Astrocyte (in vitro differentiated cells and primary cell): ENCODE data around the gene AFF3. TPM values are rescaled to one million over a fixed set of nuclear protein-coding genes. Genes with fewer than 3 reads are reported as not detected.

ENCODE experiments used
- DNase-seq: peaks from one replicate; pipeline ENCODE4 v3.0.0-alpha.2; 2010; ENCODE audit warnings: low read depth
- FAIRE-seq: peaks from 2 replicates; lab custom pipeline; 2011; peaks lifted over from hg19 to GRCh38; lab: Jason Lieb, UNC
- H2AFZ ChIP-seq: 2 replicates; pipeline ENCODE4 v1.6.0; 2012; ENCODE audit warnings: low read depth, low read length, inconsistent platforms
- H3K27ac ChIP-seq: 2 replicates; pipeline ENCODE4 v1.5.1; 2011; ENCODE audit warnings: low read depth, low read length, inconsistent platforms
- H3K27me3 ChIP-seq: 2 replicates; pipeline ENCODE4 v1.6.0; 2011; ENCODE audit warnings: low read length, inconsistent platforms; ENCODE audit not compliant: insufficient read depth
- H3K36me3 ChIP-seq: 2 replicates; pipeline ENCODE4 v1.5.1; 2011; ENCODE audit warnings: low read length, inconsistent platforms; ENCODE audit not compliant: insufficient read depth
- H3K4me1 ChIP-seq: 2 replicates; pipeline ENCODE4 v1.5.1; 2011; ENCODE audit warnings: low read length, inconsistent platforms; ENCODE audit not compliant: insufficient read depth
- H3K4me2 ChIP-seq: 2 replicates; pipeline ENCODE4 v1.6.0; 2012; ENCODE audit warnings: low read length, inconsistent platforms
- H3K4me3 ChIP-seq: 2 replicates; pipeline ENCODE4 v1.5.1; 2011; ENCODE audit warnings: low read depth, mild to moderate bottlenecking, low read length, inconsistent platforms; ENCODE audit not compliant: insufficient read depth
- H3K79me2 ChIP-seq: 2 replicates; pipeline ENCODE4 v1.6.0; 2012; ENCODE audit warnings: mild to moderate bottlenecking, low read length, inconsistent platforms; ENCODE audit not compliant: insufficient read depth
- H3K9ac ChIP-seq: 2 replicates; pipeline ENCODE4 v1.6.0; 2012; ENCODE audit warnings: mild to moderate bottlenecking, low read length, inconsistent platforms
- H3K9me3 ChIP-seq: 2 replicates; pipeline ENCODE4 v1.5.1; 2012; ENCODE audit warnings: low read depth, mild to moderate bottlenecking, low read length, inconsistent platforms; ENCODE audit not compliant: insufficient read depth
- H4K20me1 ChIP-seq: 2 replicates; pipeline ENCODE4 v1.6.0; 2012; ENCODE audit warnings: low read length, inconsistent platforms; ENCODE audit not compliant: insufficient read depth
- H3K27ac Mint-ChIP-seq: one replicate; pipeline ENCODE4 v1.8.0; 2021; ENCODE audit warnings: mild to moderate bottlenecking, mixed read lengths; ENCODE audit not compliant: unreplicated experiment
- H3K27me3 Mint-ChIP-seq: one replicate; pipeline ENCODE4 v1.8.0; 2021; ENCODE audit warnings: low read depth, mixed read lengths; ENCODE audit not compliant: unreplicated experiment
- H3K36me3 Mint-ChIP-seq: one replicate; pipeline ENCODE4 v1.8.0; 2021; ENCODE audit warnings: low read depth, mixed read lengths; ENCODE audit not compliant: unreplicated experiment
- H3K4me1 Mint-ChIP-seq: one replicate; pipeline ENCODE4 v1.8.0; 2021; ENCODE audit warnings: low read depth, mixed read lengths; ENCODE audit not compliant: unreplicated experiment
- H3K4me3 Mint-ChIP-seq: one replicate; pipeline ENCODE4 v1.8.0; 2021; ENCODE audit warnings: mild to moderate bottlenecking, moderate library complexity, mixed read lengths; ENCODE audit not compliant: unreplicated experiment
- H3K9me3 Mint-ChIP-seq: one replicate; pipeline ENCODE4 v1.8.0; 2021; ENCODE audit warnings: mild to moderate bottlenecking, mixed read lengths; ENCODE audit not compliant: unreplicated experiment
- CTCF ChIP-seq: IDR thresholded peaks from 2 replicates; pipeline ENCODE4 v1.5.1; 2011; ENCODE audit warnings: low read depth, mild to moderate bottlenecking, inconsistent platforms, low read length, moderate library complexity; ENCODE audit not compliant: insufficient read depth
- EZH2 ChIP-seq: IDR thresholded peaks from 2 replicates; pipeline ENCODE4 v1.6.1; 2012; ENCODE audit warnings: mild to moderate bottlenecking, low read length, inconsistent platforms; ENCODE audit not compliant: insufficient read depth
- total RNA-seq: library from RNA; stranded (reverse); gene quantifications from 2 replicates; pipeline ENCODE4 v1.2.1, GENCODE V29; 2021

AFF3 gene
- total RNA-seq, 1 donor from 2014 or later = 14.7 TPM

DNA sequence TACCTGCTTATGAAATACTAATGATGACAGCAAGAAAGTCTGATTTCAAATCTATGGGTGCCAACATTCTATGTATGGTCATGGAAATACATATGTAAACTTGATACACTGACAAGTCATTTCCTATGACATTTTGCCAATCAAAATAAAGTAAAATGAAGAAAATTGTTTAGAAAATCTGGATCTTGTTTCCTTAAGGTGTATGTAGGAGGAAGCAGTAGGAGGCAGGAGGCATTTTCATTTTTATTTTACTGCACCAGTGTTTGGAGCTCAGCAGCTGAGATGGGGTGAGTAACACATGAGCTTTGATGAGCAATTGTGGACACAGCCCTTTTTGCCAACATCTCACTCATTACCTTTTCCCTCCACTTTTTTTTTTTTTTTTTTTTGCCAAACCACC, 167.0 kb downstream of the AFF3 start:
- Histone ChIP-seq H3K27me3 (no peaks in the 10 kb centered on the region), H3K4me3 (no peak overlapping the region), H3K27ac (peak overlapping the region; percentile 54), H3K36me3 (no peaks in the 10 kb centered on the region), H3K9me3 (no peaks in the 10 kb centered on the region), H3K4me2 (peak overlapping the region; percentile 66), H4K20me1 (no peaks in the 10 kb centered on the region), H3K9ac (no peak overlapping the region), H3K79me2 (no peaks in the 10 kb centered on the region), H3K4me1 (peaks cover 29% of the 10 kb centered on the region), H2AFZ (no peak overlapping the region)
- H3K36me3 Mint-ChIP-seq = no peaks in the 10 kb centered on the region
- peaks cover 24% of the 10 kb centered on the region for H3K4me1 Mint-ChIP-seq
- peak overlapping the region; percentile 77 for H3K27ac Mint-ChIP-seq
- H3K9me3 Mint-ChIP-seq = no peaks in the 10 kb centered on the region
- DNase-seq (peak; percentile 80), FAIRE-seq (peak; percentile 49)
- no peak for TF ChIP-seq CTCF
- no peak for TF ChIP-seq EZH2
- H3K27me3 Mint-ChIP-seq = peaks cover 3% of the 10 kb centered on the region
- H3K4me3 Mint-ChIP-seq = no peak overlapping the region

DNA sequence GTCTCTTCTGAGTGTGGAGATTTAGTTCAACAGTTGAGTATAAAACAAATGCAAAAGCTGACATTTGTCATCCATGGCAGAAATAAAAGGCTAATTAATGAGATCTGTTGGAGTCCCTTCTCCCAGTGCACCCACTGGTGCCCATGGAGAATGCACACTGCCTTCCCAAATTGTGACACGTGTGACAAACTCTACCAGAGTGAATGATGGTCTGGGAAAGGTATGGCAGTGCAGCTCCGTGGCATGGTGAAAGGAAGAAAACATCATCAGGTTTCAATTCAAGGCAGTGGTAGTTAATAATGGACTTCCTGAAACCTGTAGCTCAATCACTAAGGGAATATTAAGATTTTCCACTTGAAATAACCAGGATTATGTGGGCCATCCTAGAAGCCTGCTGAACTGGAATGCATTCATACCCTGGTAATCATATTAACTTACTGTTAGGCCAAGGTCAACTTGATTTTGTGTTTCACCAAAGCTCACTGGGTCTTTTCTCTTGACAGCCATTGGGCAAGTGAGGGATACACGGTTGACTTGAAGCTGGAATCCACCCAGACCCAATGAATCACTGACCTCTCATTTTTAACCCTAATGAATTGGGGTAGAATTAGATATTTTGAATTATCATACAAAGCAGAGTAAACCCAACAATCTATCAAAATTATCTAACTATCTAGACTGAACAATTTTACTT, 167.6 kb downstream of the AFF3 start:
- peaks cover 30% of the 10 kb centered on the region for H3K4me1 ChIP-seq
- no peaks in the 10 kb centered on the region for H3K79me2 ChIP-seq
- H3K4me1 Mint-ChIP-seq = peaks cover 21% of the 10 kb centered on the region
- H3K36me3 ChIP-seq = no peaks in the 10 kb centered on the region
- peaks cover 3% of the 10 kb centered on the region for H3K27me3 Mint-ChIP-seq
- no peak overlapping the region for H3K4me3 ChIP-seq
- H2AFZ ChIP-seq = no peak overlapping the region
- H4K20me1 ChIP-seq = no peaks in the 10 kb centered on the region
- H3K27ac ChIP-seq = peak overlapping the region; percentile 54
- TF ChIP-seq CTCF (no peak), EZH2 (no peak)
- DNase-seq (peak; percentile 74), FAIRE-seq (no peak)
- H3K36me3 Mint-ChIP-seq = no peaks in the 10 kb centered on the region
- peak overlapping the region; percentile 31 for H3K27ac Mint-ChIP-seq
- H3K4me3 Mint-ChIP-seq = no peak overlapping the region
- H3K9ac ChIP-seq = peak overlapping the region; percentile 19
- peak overlapping the region; percentile 66 for H3K4me2 ChIP-seq
- no peaks in the 10 kb centered on the region for H3K9me3 Mint-ChIP-seq
- no peaks in the 10 kb centered on the region for H3K27me3 ChIP-seq
- no peaks in the 10 kb centered on the region for H3K9me3 ChIP-seq

GRCh38 chr2:99974275-99974674, 168.1 kb downstream of the AFF3 start:
- Histone ChIP-seq H3K27me3 (no peaks in the 10 kb centered on the region), H3K36me3 (no peaks in the 10 kb centered on the region), H4K20me1 (no peaks in the 10 kb centered on the region), H2AFZ (no peak overlapping the region), H3K27ac (peak overlapping the region; percentile 54), H3K9ac (peak overlapping the region; percentile 19), H3K4me3 (no peak overlapping the region), H3K4me2 (peak overlapping the region; percentile 66), H3K4me1 (peaks cover 30% of the 10 kb centered on the region), H3K79me2 (no peaks in the 10 kb centered on the region), H3K9me3 (no peaks in the 10 kb centered on the region)
- Mint-ChIP-seq H3K9me3 (no peaks in the 10 kb centered on the region), H3K36me3 (no peaks in the 10 kb centered on the region), H3K27me3 (peaks cover 3% of the 10 kb centered on the region), H3K27ac (peak overlapping the region; percentile 4), H3K4me1 (peaks cover 21% of the 10 kb centered on the region), H3K4me3 (no peak overlapping the region)
- FAIRE-seq (peak; percentile 23), DNase-seq (peak; percentile 78)
- no peak for TF ChIP-seq EZH2
- TF ChIP-seq CTCF = no peak
